ENCODE data around the gene DDX53.

Gene DDX53

GRCh38 chrX:22999696-23000223, at the start of gene DDX53:
DDX53 (plus strand) TSS chrX:22999960; CDS start chrX:23000058, 98 bp downstream.
- no peak for DNase-seq
- ATAC-seq = no peak
- Mint-ChIP-seq H3K27ac (no peak within 1 kb of the TSS), H3K27me3 (peaks cover 3% of the 10 kb centered on the region), H3K36me3 (ENCODE audit: low read depth) (no peaks in the 10 kb centered on the region), H3K4me3 (no peak within 1 kb of the TSS), H3K4me1 (no peaks in the 10 kb centered on the region), H3K9me3 (no peaks in the 10 kb centered on the region)

GRCh38 chrX:22950269-22951266, 49.2 kb upstream of the DDX53 start:
- Mint-ChIP-seq H3K27me3 (peaks cover 1% of the 10 kb centered on the region), H3K4me3 (no peak overlapping the region), H3K4me1 (no peaks in the 10 kb centered on the region), H3K27ac (no peak overlapping the region), H3K36me3 (ENCODE audit: low read depth) (no peaks in the 10 kb centered on the region), H3K9me3 (no peaks in the 10 kb centered on the region)
- DNase-seq (no peak), ATAC-seq (no peak)

GRCh38 chrX:22952010-22952409, 47.8 kb upstream of the DDX53 start:
- ATAC-seq = no peak
- Mint-ChIP-seq H3K4me1 (no peaks in the 10 kb centered on the region), H3K9me3 (no peaks in the 10 kb centered on the region), H3K36me3 (ENCODE audit: low read depth) (no peaks in the 10 kb centered on the region), H3K4me3 (no peak overlapping the region), H3K27ac (no peak overlapping the region), H3K27me3 (peaks cover 1% of the 10 kb centered on the region)
- no peak for DNase-seq

GRCh38 chrX:22958250-22958649, 41.5 kb upstream of the DDX53 start:
- DNase-seq (no peak), ATAC-seq (no peak)
- H3K27ac Mint-ChIP-seq = no peak overlapping the region
- H3K4me3 Mint-ChIP-seq = no peak overlapping the region
- H3K27me3 Mint-ChIP-seq = peaks cover 1% of the 10 kb centered on the region
- no peaks in the 10 kb centered on the region for H3K9me3 Mint-ChIP-seq
- no peaks in the 10 kb centered on the region for H3K36me3 Mint-ChIP-seq (ENCODE audit: low read depth)
- no peaks in the 10 kb centered on the region for H3K4me1 Mint-ChIP-seq

- ATAC-seq (no peak), DNase-seq (no peak)
- no peaks in the 10 kb centered on the region for H3K4me1 Mint-ChIP-seq
- H3K4me3 Mint-ChIP-seq = no peak overlapping the region
- H3K27me3 Mint-ChIP-seq = peaks cover 1% of the 10 kb centered on the region
- H3K36me3 Mint-ChIP-seq (ENCODE audit: low read depth) = no peaks in the 10 kb centered on the region
- H3K27ac Mint-ChIP-seq = no peak overlapping the region
- no peaks in the 10 kb centered on the region for H3K9me3 Mint-ChIP-seq
Measured at GRCh38 chrX:22959204-22959920, 40.4 kb upstream of the DDX53 start.

GRCh38 chrX:22963196-22963595, 36.6 kb upstream of the DDX53 start:
- H3K9me3 Mint-ChIP-seq = no peaks in the 10 kb centered on the region
- no peak overlapping the region for H3K4me3 Mint-ChIP-seq
- H3K27ac Mint-ChIP-seq = no peak overlapping the region
- DNase-seq (no peak), ATAC-seq (no peak)
- H3K36me3 Mint-ChIP-seq (ENCODE audit: low read depth) = no peaks in the 10 kb centered on the region
- peaks cover 1% of the 10 kb centered on the region for H3K27me3 Mint-ChIP-seq
- no peaks in the 10 kb centered on the region for H3K4me1 Mint-ChIP-seq

GRCh38 chrX:22968494-22968893, 31.3 kb upstream of the DDX53 start:
- Mint-ChIP-seq H3K9me3 (no peaks in the 10 kb centered on the region), H3K27ac (no peak overlapping the region), H3K36me3 (ENCODE audit: low read depth) (no peaks in the 10 kb centered on the region), H3K4me1 (no peaks in the 10 kb centered on the region), H3K4me3 (no peak overlapping the region), H3K27me3 (no peaks in the 10 kb centered on the region)
- ATAC-seq = no peak
- no peak for DNase-seq

- no peaks in the 10 kb centered on the region for H3K9me3 Mint-ChIP-seq
- no peak for DNase-seq
- no peaks in the 10 kb centered on the region for H3K36me3 Mint-ChIP-seq (ENCODE audit: low read depth)
- H3K4me1 Mint-ChIP-seq = no peaks in the 10 kb centered on the region
- no peak overlapping the region for H3K4me3 Mint-ChIP-seq
- ATAC-seq = no peak
- no peaks in the 10 kb centered on the region for H3K27me3 Mint-ChIP-seq
- no peak overlapping the region for H3K27ac Mint-ChIP-seq
Measured at GRCh38 chrX:22969411-22969810, 30.3 kb upstream of the DDX53 start.

- H3K27me3 Mint-ChIP-seq = no peaks in the 10 kb centered on the region
- H3K4me3 Mint-ChIP-seq = no peak overlapping the region
- H3K9me3 Mint-ChIP-seq = no peaks in the 10 kb centered on the region
- H3K27ac Mint-ChIP-seq = no peak overlapping the region
- no peaks in the 10 kb centered on the region for H3K4me1 Mint-ChIP-seq
- DNase-seq = no peak
- ATAC-seq = no peak
- H3K36me3 Mint-ChIP-seq (ENCODE audit: low read depth) = no peaks in the 10 kb centered on the region
Measured at GRCh38 chrX:22970861-22971260, 28.9 kb upstream of the DDX53 start.

- H3K36me3 Mint-ChIP-seq (ENCODE audit: low read depth) = no peaks in the 10 kb centered on the region
- H3K27ac Mint-ChIP-seq = no peak overlapping the region
- no peak for DNase-seq
- H3K9me3 Mint-ChIP-seq = no peaks in the 10 kb centered on the region
- no peaks in the 10 kb centered on the region for H3K4me1 Mint-ChIP-seq
- ATAC-seq = no peak
- no peaks in the 10 kb centered on the region for H3K27me3 Mint-ChIP-seq
- no peak overlapping the region for H3K4me3 Mint-ChIP-seq
Measured at GRCh38 chrX:22974616-22975015, 25.1 kb upstream of the DDX53 start.

- Mint-ChIP-seq H3K9me3 (no peaks in the 10 kb centered on the region), H3K27me3 (no peaks in the 10 kb centered on the region), H3K4me1 (no peaks in the 10 kb centered on the region), H3K4me3 (no peak overlapping the region), H3K27ac (no peak overlapping the region), H3K36me3 (ENCODE audit: low read depth) (no peaks in the 10 kb centered on the region)
- no peak for DNase-seq
- no peak for ATAC-seq
Measured at GRCh38 chrX:22975786-22976185, 24.0 kb upstream of the DDX53 start.

GRCh38 chrX:22985958-22986357, 13.8 kb upstream of the DDX53 start:
- no peak overlapping the region for H3K4me3 Mint-ChIP-seq
- no peak for ATAC-seq
- no peak overlapping the region for H3K27ac Mint-ChIP-seq
- no peaks in the 10 kb centered on the region for H3K36me3 Mint-ChIP-seq (ENCODE audit: low read depth)
- no peaks in the 10 kb centered on the region for H3K4me1 Mint-ChIP-seq
- DNase-seq = no peak
- H3K9me3 Mint-ChIP-seq = no peaks in the 10 kb centered on the region
- no peaks in the 10 kb centered on the region for H3K27me3 Mint-ChIP-seq

GRCh38 chrX:22987452-22987851, 12.3 kb upstream of the DDX53 start:
- Mint-ChIP-seq H3K36me3 (ENCODE audit: low read depth) (no peaks in the 10 kb centered on the region), H3K4me3 (no peak overlapping the region), H3K9me3 (no peaks in the 10 kb centered on the region), H3K27me3 (no peaks in the 10 kb centered on the region), H3K27ac (no peak overlapping the region), H3K4me1 (no peaks in the 10 kb centered on the region)
- DNase-seq = no peak
- no peak for ATAC-seq

GRCh38 chrX:23003116-23003515, 3.4 kb downstream of the DDX53 start:
- DNase-seq (no peak), ATAC-seq (no peak)
- Mint-ChIP-seq H3K4me1 (no peaks in the 10 kb centered on the region), H3K36me3 (ENCODE audit: low read depth) (no peaks in the 10 kb centered on the region), H3K27ac (no peak overlapping the region), H3K9me3 (no peaks in the 10 kb centered on the region), H3K4me3 (no peak overlapping the region), H3K27me3 (no peaks in the 10 kb centered on the region)

Measured in activated naive CD8-positive, alpha-beta T cell treated with anti-CD3 and anti-CD28 coated beads, Interleukin-2, amount 50 U/mL, for 24 hours (primary cell).